Stomach (tissue), 9 donors: ENCODE data around the gene NREP. TPM values are rescaled to one million over a fixed set of nuclear protein-coding genes. Genes with fewer than 3 reads are reported as not detected.

Experiments
- DNase-seq, 2 donors: peaks; one replicate each; pipeline versions ENCODE4 v3.0.0 to v3.0.0-alpha.2; 2013 to 2019
- H3K27ac ChIP-seq, 5 donors: fragments of 200-600 bp in 4 of 5; sonication (generic) in 4 of 5; one replicate each; pipeline ENCODE4 v1.5.1; 2013 to 2019; ENCODE audit warnings: mild to moderate bottlenecking in 1 of 5, moderate library complexity in 1 of 5
- H3K27me3 ChIP-seq, 3 donors: fragments of 200-600 bp; sonication (generic); one replicate each; pipeline ENCODE4 v1.5.1; 2017 to 2019; ENCODE audit warnings: mixed run types in 1 of 3
- H3K36me3 ChIP-seq, 4 donors: fragments of 200-600 bp; sonication (generic); 1 replicate in 3 of 4; 2 replicates in 1 of 4; pipeline ENCODE4 v1.5.1; 2016 to 2019
- H3K4me1 ChIP-seq, 4 donors: fragments of 200-600 bp; sonication (generic); one replicate each; pipeline ENCODE4 v1.5.1; 2016 to 2019
- H3K4me3 ChIP-seq, 4 donors: fragments of 200-600 bp; sonication (generic) in 3 of 4; one replicate each; pipeline ENCODE4 v1.5.1; 2016 to 2019; ENCODE audit warnings: mild to moderate bottlenecking in 1 of 4
- H3K9me3 ChIP-seq, 4 donors: fragments of 200-600 bp; sonication (generic); one replicate each; pipeline ENCODE4 v1.5.1; 2016 to 2019
- EP300 ChIP-seq: sonication (generic); formaldehyde crosslinking; IDR thresholded peaks from one replicate; pipeline ENCODE4 v1.6.1; 2017; ENCODE audit warnings: antibody characterized with exemption
- POLR2A ChIP-seq, 4 donors: fragments of 450-650 bp; IDR thresholded peaks; one replicate each; pipeline ENCODE4 v1.6.1; 2016; ENCODE audit warnings: antibody characterized with exemption in 4 of 4, control low read depth in 2 of 4, mild to moderate bottlenecking in 1 of 4, moderate library complexity in 1 of 4
- POLR2AphosphoS5 ChIP-seq, 3 donors: sonication (generic); formaldehyde crosslinking; IDR thresholded peaks; one replicate each; pipeline ENCODE4 v1.6.1; 2016; ENCODE audit warnings: antibody characterized with exemption in 3 of 3
- WGBS, 5 donors: extraction: QIAGEN DNeasy Blood & Tissue Kit in 3 of 5; methylation state at CpG; one replicate each; pipeline versions ENCODE4 v1.1.5 to v1.1.7; 2013 to 2018; 5-methylcytosine and 5-hydroxymethylcytosine counted together
- intact Hi-C: fragments of 100-400 bp; cut with DNase I; formaldehyde crosslinking; loops from one replicate; pipeline ENCODE4 v1.15.1; 2023; ENCODE audit warnings: low total_unique reads
- polyA plus RNA-seq, 3 donors: library from polyadenylated mRNA; stranded (reverse); fragments of 200-250 nt; gene quantifications; one replicate each; pipeline ENCODE4 v1.2.3, GENCODE V29; 2013
- total RNA-seq, 5 donors: library from RNA; depleted of rRNA; stranded (reverse); fragments of >200 nt; gene quantifications; one replicate each; pipeline versions ENCODE4 v1.1.0 to v1.2.3, GENCODE V29; 2014 to 2016
- TF ChIP-seq, protein P1 (sequence below), 7 experiments: fragments of 450-650 bp in 4 of 7; fragments of 200-600 bp in 3 of 7; sonication (generic) in 3 of 7; IDR thresholded peaks; one replicate each; pipeline ENCODE4 v1.5.1; 2016 to 2019; ENCODE audit warnings: antibody characterized with exemption in 7 of 7, control low read depth in 2 of 7, mild to moderate bottlenecking in 1 of 7
- donor health status: healthy with polysubstance abuse.
- donor health status: Bipolar disorder and iron deficiency.
- donor health status: healthy.

The NREP gene
- total and polyA plus RNA-seq, 8 donors, result 0.58 to 155 (median 10.3) TPM

DNA sequence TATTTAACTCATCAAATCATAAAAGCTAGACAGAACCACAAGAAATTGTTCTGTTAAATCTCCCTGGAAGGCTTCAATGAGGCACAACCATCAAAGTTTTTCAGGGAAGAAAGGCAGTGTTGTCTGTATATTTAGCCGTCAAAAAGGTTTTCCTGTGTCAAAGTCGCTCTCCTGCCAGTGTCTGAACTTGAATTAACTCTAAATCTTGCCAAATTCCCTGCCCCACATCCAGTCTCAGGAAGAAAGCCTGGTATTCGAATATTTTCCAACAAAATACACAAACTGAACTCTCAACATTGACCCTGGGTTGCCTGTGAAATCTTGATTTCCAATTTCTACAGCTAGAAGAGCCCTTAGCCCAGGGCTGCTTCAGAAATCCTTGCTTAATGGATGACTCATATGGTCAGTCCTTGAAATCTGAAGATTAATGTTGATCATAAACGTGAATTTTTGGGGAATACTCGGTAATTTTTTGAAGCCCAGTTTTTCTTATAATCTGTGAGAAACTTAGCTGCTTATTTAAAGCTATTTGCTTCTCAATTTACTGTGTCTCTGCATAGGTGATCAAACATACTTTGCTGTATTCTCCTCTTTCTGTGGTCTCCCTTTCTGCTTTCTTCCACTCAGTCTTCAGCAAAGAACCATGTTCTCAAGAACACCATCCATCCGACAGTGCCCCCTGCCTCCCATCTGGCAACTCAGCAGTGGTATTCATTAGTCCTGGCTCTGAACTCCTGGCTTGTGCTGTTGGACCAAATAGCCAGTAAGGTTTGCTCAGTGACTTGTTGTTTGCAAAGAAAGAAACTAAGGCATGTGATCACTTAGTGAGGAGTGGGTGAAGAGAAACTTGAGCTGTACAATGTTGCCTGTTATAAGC is 58.9 kb downstream of the NREP start:
- Histone ChIP-seq H3K9me3 (no peaks in the 10 kb centered on the region), H3K4me1 (peaks cover 0 to 24% (median 11%) of the 10 kb centered on the region in 4 donors), H3K27ac (no peak overlapping the region), H3K36me3 (no peaks in the 10 kb centered on the region), H3K27me3 (no peaks in the 10 kb centered on the region), H3K4me3 (no peak overlapping the region)
- TF ChIP-seq POLR2A (IDR thresholded peaks at IDR 0.05) (no peak), EP300 (no peak)
- WGBS, 5 donors, result 61 to 78% (median 73%) methylated on average over 6 of the region's 6 CpGs
- intact Hi-C loops, result no loop called here
- DNase-seq, result no peak

DNA sequence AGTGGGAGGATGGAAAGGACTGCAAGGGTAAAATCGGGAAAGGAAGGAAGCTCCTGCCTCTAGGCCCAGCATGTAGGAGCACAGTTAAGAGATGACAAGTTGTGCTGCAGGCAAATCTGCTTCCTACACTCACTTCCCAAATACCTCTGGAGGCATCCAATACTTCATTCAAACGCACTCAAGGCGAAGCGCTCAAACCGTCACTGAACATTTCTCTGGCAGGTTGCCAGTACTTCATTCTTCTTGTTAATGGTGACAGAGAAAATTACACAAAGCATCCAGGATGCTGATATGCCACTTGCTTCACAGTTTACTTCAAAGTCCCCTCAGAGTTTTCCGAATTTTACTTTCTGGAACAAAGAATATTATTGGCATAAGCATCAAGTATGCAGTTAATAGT is 59.8 kb downstream of the NREP start:
- H3K9me3 ChIP-seq, result no peaks in the 10 kb centered on the region
- no peak overlapping the region for H3K4me3 ChIP-seq
- intact Hi-C loops, result no loop called here
- H3K27ac ChIP-seq, result no peak overlapping the region
- H3K4me1 ChIP-seq, result peaks cover 0 to 24% (median 11%) of the 10 kb centered on the region in 4 donors
- TF ChIP-seq, protein P1, sequence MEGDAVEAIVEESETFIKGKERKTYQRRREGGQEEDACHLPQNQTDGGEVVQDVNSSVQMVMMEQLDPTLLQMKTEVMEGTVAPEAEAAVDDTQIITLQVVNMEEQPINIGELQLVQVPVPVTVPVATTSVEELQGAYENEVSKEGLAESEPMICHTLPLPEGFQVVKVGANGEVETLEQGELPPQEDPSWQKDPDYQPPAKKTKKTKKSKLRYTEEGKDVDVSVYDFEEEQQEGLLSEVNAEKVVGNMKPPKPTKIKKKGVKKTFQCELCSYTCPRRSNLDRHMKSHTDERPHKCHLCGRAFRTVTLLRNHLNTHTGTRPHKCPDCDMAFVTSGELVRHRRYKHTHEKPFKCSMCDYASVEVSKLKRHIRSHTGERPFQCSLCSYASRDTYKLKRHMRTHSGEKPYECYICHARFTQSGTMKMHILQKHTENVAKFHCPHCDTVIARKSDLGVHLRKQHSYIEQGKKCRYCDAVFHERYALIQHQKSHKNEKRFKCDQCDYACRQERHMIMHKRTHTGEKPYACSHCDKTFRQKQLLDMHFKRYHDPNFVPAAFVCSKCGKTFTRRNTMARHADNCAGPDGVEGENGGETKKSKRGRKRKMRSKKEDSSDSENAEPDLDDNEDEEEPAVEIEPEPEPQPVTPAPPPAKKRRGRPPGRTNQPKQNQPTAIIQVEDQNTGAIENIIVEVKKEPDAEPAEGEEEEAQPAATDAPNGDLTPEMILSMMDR (IDR thresholded peaks at IDR 0.05), result no peak
- TF ChIP-seq EP300, result no peak
- TF ChIP-seq POLR2AphosphoS5 (IDR thresholded peaks at IDR 0.05), result no peak
- no peak for TF ChIP-seq POLR2A (IDR thresholded peaks at IDR 0.05)
- no peaks in the 10 kb centered on the region for H3K27me3 ChIP-seq
- peak in 1 of 2 donors; percentile 61 for DNase-seq
- no peaks in the 10 kb centered on the region for H3K36me3 ChIP-seq
- WGBS, 5 donors, result 21 to 42% (median 32%) methylated on average over 6 of the region's 6 CpGs

DNA sequence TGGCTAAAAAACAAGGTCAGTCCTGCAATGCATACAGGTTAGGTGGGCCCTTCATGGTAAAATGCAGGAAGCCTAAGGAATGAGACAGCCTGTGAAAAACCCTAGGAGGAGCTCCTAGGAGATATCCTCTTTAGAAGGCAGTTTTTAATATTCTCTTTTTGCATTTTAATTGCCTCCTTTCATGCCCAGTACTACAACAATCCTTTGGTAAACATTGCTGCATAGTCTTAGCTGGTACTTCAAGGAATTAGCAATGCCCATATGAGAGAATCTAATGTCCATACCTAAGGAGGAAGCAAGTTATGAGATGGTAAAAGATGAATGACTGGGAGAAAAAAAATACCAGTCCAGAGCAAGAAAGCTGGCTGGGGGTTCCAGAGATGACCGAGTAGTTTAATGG is 61.0 kb downstream of the NREP start:
- H3K9me3 ChIP-seq, result no peaks in the 10 kb centered on the region
- no peaks in the 10 kb centered on the region for H3K36me3 ChIP-seq
- DNase-seq, result no peak
- no peak overlapping the region for H3K27ac ChIP-seq
- intact Hi-C loops, result no loop called here
- H3K27me3 ChIP-seq, result no peaks in the 10 kb centered on the region
- peaks cover 0 to 24% (median 11%) of the 10 kb centered on the region in 4 donors for H3K4me1 ChIP-seq
- WGBS, 5 donors, result 78 to 85% (median 79%) methylated on average over 1 of the region's 1 CpG
- TF ChIP-seq, protein P1 (IDR thresholded peaks at IDR 0.05), result no peak
- TF ChIP-seq POLR2AphosphoS5 (IDR thresholded peaks at IDR 0.05), result no peak
- no peak for TF ChIP-seq POLR2A (IDR thresholded peaks at IDR 0.05)
- no peak for TF ChIP-seq EP300
- no peak overlapping the region for H3K4me3 ChIP-seq

DNA sequence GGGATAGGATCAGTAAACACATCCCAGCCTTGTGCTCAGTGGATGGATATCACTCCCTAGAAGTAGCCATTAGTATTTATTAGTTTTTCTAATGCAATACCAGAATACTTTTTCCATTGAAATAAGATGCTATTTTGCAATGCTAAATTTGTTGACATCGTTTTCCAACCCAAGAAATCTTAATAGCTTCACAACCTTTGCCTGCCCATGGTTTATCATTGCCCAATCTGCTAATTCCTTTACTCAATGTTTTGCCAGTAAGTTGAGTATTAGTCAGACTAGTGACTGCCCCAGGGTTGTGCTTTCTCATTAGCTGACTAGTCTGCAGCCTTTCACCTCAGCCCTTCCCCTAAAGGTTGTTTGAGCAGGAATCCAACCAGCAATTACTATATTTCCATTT is 62.9 kb downstream of the NREP start:
- intact Hi-C loops, result no loop called here
- Histone ChIP-seq H3K27me3 (no peaks in the 10 kb centered on the region), H3K9me3 (no peaks in the 10 kb centered on the region), H3K27ac (no peak overlapping the region), H3K4me3 (no peak overlapping the region), H3K36me3 (no peaks in the 10 kb centered on the region), H3K4me1 (peaks cover 0 to 11% (median 2%) of the 10 kb centered on the region in 4 donors)
- WGBS, 5 donors, result 63 to 80% (median 78%) methylated on average over 1 of the region's 1 CpG
- DNase-seq, result no peak
- TF ChIP-seq POLR2A (IDR thresholded peaks at IDR 0.05), result no peak
- TF ChIP-seq POLR2AphosphoS5 (IDR thresholded peaks at IDR 0.05), result no peak
- no peak for TF ChIP-seq EP300

DNA sequence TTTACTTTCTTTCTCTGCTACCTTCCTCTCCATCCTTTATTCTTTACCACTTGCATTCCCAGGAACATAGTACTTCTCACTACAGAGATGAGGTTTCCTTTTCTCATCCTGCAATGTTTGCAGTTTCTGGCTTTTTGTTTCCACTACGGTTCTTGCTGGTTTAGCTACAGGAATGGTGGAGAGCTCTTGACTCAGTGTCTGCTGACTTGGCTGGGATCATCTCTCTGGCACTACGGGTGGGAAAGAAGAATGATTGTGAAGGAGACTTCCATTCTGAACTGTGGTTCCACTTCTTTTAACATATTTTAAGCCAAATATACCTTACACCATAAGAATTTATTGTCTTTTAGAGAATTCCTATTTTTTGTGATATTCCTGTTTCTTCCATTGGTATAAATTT is 65.1 kb downstream of the NREP start:
- H3K4me1 ChIP-seq, result peaks cover 0 to under 1% (median 0%) of the 10 kb centered on the region in 4 donors
- no peaks in the 10 kb centered on the region for H3K27me3 ChIP-seq
- 73 to 89% (median 88%) methylated on average over 2 of the region's 2 CpGs for WGBS, 5 donors
- no peak overlapping the region for H3K4me3 ChIP-seq
- no peaks in the 10 kb centered on the region for H3K36me3 ChIP-seq
- DNase-seq, result no peak
- intact Hi-C loops, result no loop called here
- H3K27ac ChIP-seq, result no peak overlapping the region
- TF ChIP-seq, protein P1 (IDR thresholded peaks at IDR 0.05), result no peak
- no peak for TF ChIP-seq POLR2AphosphoS5 (IDR thresholded peaks at IDR 0.05)
- no peak for TF ChIP-seq EP300
- no peak for TF ChIP-seq POLR2A (IDR thresholded peaks at IDR 0.05)
- no peaks in the 10 kb centered on the region for H3K9me3 ChIP-seq
